NCI-H446 (cell line): Measurements from ENCODE around the gene DOCK11.
A peak's percentile ranks its signal among the peaks of the same experiment; 100 is the strongest.

ENCODE experiments used
- DNase-seq, 2 experiments: peaks; one replicate each; lab custom pipeline; 2025; lab: John Stamatoyannopoulos, UW

Gene DOCK11

GRCh38 chrX:118530219-118530911 lies 34.8 kb downstream of the DOCK11 start:
- DNase-seq = no peak

- DNase-seq = no peak
These were observed 39.3 kb downstream of the DOCK11 start for GRCh38 chrX:118534716-118535493.

- no peak for DNase-seq
These were observed 40.6 kb downstream of the DOCK11 start for GRCh38 chrX:118536204-118536603.

GRCh38 chrX:118536687-118537461 lies 41.3 kb downstream of the DOCK11 start:
- DNase-seq = peak in 1 of 2 experiments; percentile 4

- no peak for DNase-seq
These were observed 42.8 kb downstream of the DOCK11 start for GRCh38 chrX:118538386-118538785.

- no peak for DNase-seq
These were observed 44.7 kb downstream of the DOCK11 start for GRCh38 chrX:118540342-118540741.

- DNase-seq = no peak
These were observed 45.9 kb downstream of the DOCK11 start for GRCh38 chrX:118541482-118541881.

- DNase-seq = no peak
These were observed 49.9 kb downstream of the DOCK11 start for GRCh38 chrX:118545510-118545909.

- DNase-seq = no peak
These were observed 53.2 kb downstream of the DOCK11 start for GRCh38 chrX:118548841-118549240.

GRCh38 chrX:118550792-118551191 lies 55.2 kb downstream of the DOCK11 start:
- DNase-seq = no peak

GRCh38 chrX:118551426-118551825 lies 55.8 kb downstream of the DOCK11 start:
- DNase-seq = no peak

- DNase-seq = no peak
These were observed 56.7 kb downstream of the DOCK11 start for GRCh38 chrX:118552121-118552900.

- no peak for DNase-seq
These were observed 57.6 kb downstream of the DOCK11 start for GRCh38 chrX:118553042-118553710.

GRCh38 chrX:118554511-118554910 lies 58.9 kb downstream of the DOCK11 start:
- DNase-seq = no peak

GRCh38 chrX:118558926-118559325 lies 63.3 kb downstream of the DOCK11 start:
- DNase-seq = no peak

- no peak for DNase-seq
These were observed 64.9 kb downstream of the DOCK11 start for GRCh38 chrX:118560489-118560888.

GRCh38 chrX:118562582-118563164 lies 67.1 kb downstream of the DOCK11 start:
- DNase-seq = no peak

- DNase-seq = no peak
These were observed 68.9 kb downstream of the DOCK11 start for GRCh38 chrX:118564498-118564897.

- DNase-seq = no peak
These were observed 70.2 kb downstream of the DOCK11 start for GRCh38 chrX:118565853-118566252.

- DNase-seq = no peak
These were observed 70.7 kb downstream of the DOCK11 start for GRCh38 chrX:118566359-118566758.

GRCh38 chrX:118569676-118570075 lies 74.1 kb downstream of the DOCK11 start:
- DNase-seq = no peak
